ENCODE data around the gene FOXP1. TPM values are rescaled to one million over a fixed set of nuclear protein-coding genes. Genes with fewer than 3 reads are reported as not detected.

The FOXP1 gene
- total and polyA plus RNA-seq, 2 of the 8 experiments (the other 6 are each of a cell fraction or from before 2014, with no cell fraction given) = 13.9 to 25.4 TPM

- TF ChIP-seq ATF3 (IDR thresholded peaks at IDR 0.05; ENCODE audit: insufficient read depth, low read depth, low read length) (no peak), FOSL1 (IDR thresholded peaks at IDR 0.05; ENCODE audit: insufficient read depth, low read depth, low read length) (no peak)
Measured at GRCh38 chr3:71122641-71123040, 460.9 kb downstream of the FOXP1 start (continued).

Measured in H1 (cell line).